Astrocyte (in vitro differentiated cells and primary cell): ENCODE measurements around the gene NUP214. TPM values are rescaled to one million over a fixed set of nuclear protein-coding genes. Genes with fewer than 3 reads are reported as not detected.

Source experiments
- DNase-seq: peaks from one replicate; pipeline ENCODE4 v3.0.0-alpha.2; 2010; ENCODE audit warnings: low read depth
- FAIRE-seq: peaks from 2 replicates; lab custom pipeline; 2011; peaks lifted over from hg19 to GRCh38; lab: Jason Lieb, UNC
- H2AFZ ChIP-seq: 2 replicates; pipeline ENCODE4 v1.6.0; 2012; ENCODE audit warnings: low read depth, low read length, inconsistent platforms
- H3K27ac ChIP-seq: 2 replicates; pipeline ENCODE4 v1.5.1; 2011; ENCODE audit warnings: low read depth, low read length, inconsistent platforms
- H3K27me3 ChIP-seq: 2 replicates; pipeline ENCODE4 v1.6.0; 2011; ENCODE audit warnings: low read length, inconsistent platforms; ENCODE audit not compliant: insufficient read depth
- H3K36me3 ChIP-seq: 2 replicates; pipeline ENCODE4 v1.5.1; 2011; ENCODE audit warnings: low read length, inconsistent platforms; ENCODE audit not compliant: insufficient read depth
- H3K4me1 ChIP-seq: 2 replicates; pipeline ENCODE4 v1.5.1; 2011; ENCODE audit warnings: low read length, inconsistent platforms; ENCODE audit not compliant: insufficient read depth
- H3K4me2 ChIP-seq: 2 replicates; pipeline ENCODE4 v1.6.0; 2012; ENCODE audit warnings: low read length, inconsistent platforms
- H3K4me3 ChIP-seq: 2 replicates; pipeline ENCODE4 v1.5.1; 2011; ENCODE audit warnings: low read depth, mild to moderate bottlenecking, low read length, inconsistent platforms; ENCODE audit not compliant: insufficient read depth
- H3K79me2 ChIP-seq: 2 replicates; pipeline ENCODE4 v1.6.0; 2012; ENCODE audit warnings: mild to moderate bottlenecking, low read length, inconsistent platforms; ENCODE audit not compliant: insufficient read depth
- H3K9ac ChIP-seq: 2 replicates; pipeline ENCODE4 v1.6.0; 2012; ENCODE audit warnings: mild to moderate bottlenecking, low read length, inconsistent platforms
- H3K9me3 ChIP-seq: 2 replicates; pipeline ENCODE4 v1.5.1; 2012; ENCODE audit warnings: low read depth, mild to moderate bottlenecking, low read length, inconsistent platforms; ENCODE audit not compliant: insufficient read depth
- H4K20me1 ChIP-seq: 2 replicates; pipeline ENCODE4 v1.6.0; 2012; ENCODE audit warnings: low read length, inconsistent platforms; ENCODE audit not compliant: insufficient read depth
- H3K27ac Mint-ChIP-seq: one replicate; pipeline ENCODE4 v1.8.0; 2021; ENCODE audit warnings: mild to moderate bottlenecking, mixed read lengths; ENCODE audit not compliant: unreplicated experiment
- H3K27me3 Mint-ChIP-seq: one replicate; pipeline ENCODE4 v1.8.0; 2021; ENCODE audit warnings: low read depth, mixed read lengths; ENCODE audit not compliant: unreplicated experiment
- H3K36me3 Mint-ChIP-seq: one replicate; pipeline ENCODE4 v1.8.0; 2021; ENCODE audit warnings: low read depth, mixed read lengths; ENCODE audit not compliant: unreplicated experiment
- H3K4me1 Mint-ChIP-seq: one replicate; pipeline ENCODE4 v1.8.0; 2021; ENCODE audit warnings: low read depth, mixed read lengths; ENCODE audit not compliant: unreplicated experiment
- H3K4me3 Mint-ChIP-seq: one replicate; pipeline ENCODE4 v1.8.0; 2021; ENCODE audit warnings: mild to moderate bottlenecking, moderate library complexity, mixed read lengths; ENCODE audit not compliant: unreplicated experiment
- H3K9me3 Mint-ChIP-seq: one replicate; pipeline ENCODE4 v1.8.0; 2021; ENCODE audit warnings: mild to moderate bottlenecking, mixed read lengths; ENCODE audit not compliant: unreplicated experiment
- CTCF ChIP-seq: IDR thresholded peaks from 2 replicates; pipeline ENCODE4 v1.5.1; 2011; ENCODE audit warnings: low read depth, mild to moderate bottlenecking, inconsistent platforms, low read length, moderate library complexity; ENCODE audit not compliant: insufficient read depth
- EZH2 ChIP-seq: IDR thresholded peaks from 2 replicates; pipeline ENCODE4 v1.6.1; 2012; ENCODE audit warnings: mild to moderate bottlenecking, low read length, inconsistent platforms; ENCODE audit not compliant: insufficient read depth
- total RNA-seq: library from RNA; stranded (reverse); gene quantifications from 2 replicates; pipeline ENCODE4 v1.2.1, GENCODE V29; 2021

NUP214 gene
- total RNA-seq, 1 donor from 2014 or later, result 30.5 TPM

- Histone ChIP-seq H3K9ac (no peak overlapping the region), H3K27ac (no peak overlapping the region), H3K4me1 (no peaks in the 10 kb centered on the region), H4K20me1 (peaks cover 8% of the 10 kb centered on the region), H3K4me2 (no peak overlapping the region), H3K36me3 (peaks cover 5% of the 10 kb centered on the region), H3K27me3 (no peaks in the 10 kb centered on the region), H3K79me2 (no peaks in the 10 kb centered on the region), H3K9me3 (no peaks in the 10 kb centered on the region), H3K4me3 (no peak overlapping the region), H2AFZ (no peak overlapping the region)
- peaks cover 13% of the 10 kb centered on the region for H3K36me3 Mint-ChIP-seq
- TF ChIP-seq CTCF (no peak), EZH2 (no peak)
- H3K9me3 Mint-ChIP-seq, result peaks cover 2% of the 10 kb centered on the region
- no peaks in the 10 kb centered on the region for H3K27me3 Mint-ChIP-seq
- H3K27ac Mint-ChIP-seq, result no peak overlapping the region
- H3K4me1 Mint-ChIP-seq, result peaks cover 27% of the 10 kb centered on the region
- no peak overlapping the region for H3K4me3 Mint-ChIP-seq
- FAIRE-seq (no peak), DNase-seq (no peak)
Measured at GRCh38 chr9:131217331-131218031, 92.1 kb downstream of the NUP214 start.

GRCh38 chr9:131218370-131218769 lies 93.0 kb downstream of the NUP214 start:
- TF ChIP-seq EZH2 (no peak), CTCF (no peak)
- Histone ChIP-seq H3K79me2 (no peaks in the 10 kb centered on the region), H2AFZ (no peak overlapping the region), H3K27ac (no peak overlapping the region), H3K9ac (no peak overlapping the region), H3K4me1 (no peaks in the 10 kb centered on the region), H3K9me3 (no peaks in the 10 kb centered on the region), H3K4me2 (no peak overlapping the region), H3K4me3 (no peak overlapping the region), H3K36me3 (peaks cover 5% of the 10 kb centered on the region), H3K27me3 (no peaks in the 10 kb centered on the region), H4K20me1 (peaks cover 8% of the 10 kb centered on the region)
- Mint-ChIP-seq H3K27me3 (no peaks in the 10 kb centered on the region), H3K9me3 (peaks cover 2% of the 10 kb centered on the region), H3K36me3 (peaks cover 12% of the 10 kb centered on the region), H3K4me1 (peaks cover 27% of the 10 kb centered on the region), H3K27ac (peak overlapping the region; percentile 76), H3K4me3 (no peak overlapping the region)
- FAIRE-seq (no peak), DNase-seq (no peak)

- H3K36me3 Mint-ChIP-seq, result peaks cover 11% of the 10 kb centered on the region
- TF ChIP-seq EZH2, result no peak
- Histone ChIP-seq H3K4me3 (no peak overlapping the region), H3K36me3 (peaks cover 5% of the 10 kb centered on the region), H3K27ac (no peak overlapping the region), H2AFZ (no peak overlapping the region), H3K79me2 (no peaks in the 10 kb centered on the region), H3K4me1 (no peaks in the 10 kb centered on the region), H4K20me1 (no peaks in the 10 kb centered on the region), H3K9ac (no peak overlapping the region), H3K9me3 (no peaks in the 10 kb centered on the region), H3K4me2 (no peak overlapping the region), H3K27me3 (no peaks in the 10 kb centered on the region)
- H3K4me1 Mint-ChIP-seq, result peaks cover 16% of the 10 kb centered on the region
- no peak overlapping the region for H3K27ac Mint-ChIP-seq
- FAIRE-seq (no peak), DNase-seq (no peak)
- H3K27me3 Mint-ChIP-seq, result no peaks in the 10 kb centered on the region
- H3K9me3 Mint-ChIP-seq, result peaks cover 2% of the 10 kb centered on the region
- no peak overlapping the region for H3K4me3 Mint-ChIP-seq
Measured at GRCh38 chr9:131220485-131220884, 95.1 kb downstream of the NUP214 start.
